GM10266 (cell line): ENCODE measurements around the gene EVA1C.
"Not testable (repeated sequence)": the region's sequence is repeated elsewhere in the genome, so short reads cannot be mapped to it uniquely, and the experiment has no call there.

Experiments used
- DNase-seq: peaks from one replicate; pipeline ENCODE4 v3.0.0; 2012; ENCODE audit errors: extremely low spot score
- TF ChIP-seq, protein P1 (sequence below): IDR thresholded peaks from 2 replicates; pipeline ENCODE4 v1.5.1; 2012; ENCODE audit warnings: mild to moderate bottlenecking, low read depth; ENCODE audit not compliant: control insufficient read depth, insufficient read depth; ENCODE audit errors: missing control alignments

EVA1C gene

DNA sequence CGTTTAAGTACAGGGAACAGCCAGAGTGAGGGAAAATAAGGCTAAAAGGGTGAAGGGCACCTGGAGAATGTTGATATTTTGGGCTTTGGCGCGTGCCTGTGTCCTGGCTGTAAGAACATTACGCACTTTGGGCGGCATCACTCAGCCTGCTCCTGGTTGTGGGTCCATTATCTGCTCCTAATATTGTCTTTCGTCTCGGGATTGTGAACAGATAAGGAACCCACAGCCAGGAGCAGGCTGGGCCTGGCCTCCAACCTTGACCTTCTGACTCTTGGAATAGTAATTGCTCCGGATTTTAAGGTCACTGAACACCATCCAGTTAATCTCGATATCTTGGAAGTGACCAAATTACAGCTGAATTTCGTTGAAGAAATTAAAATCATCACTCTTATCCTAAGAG lies 111.0 kb downstream of the EVA1C start:
- TF ChIP-seq, protein P1, sequence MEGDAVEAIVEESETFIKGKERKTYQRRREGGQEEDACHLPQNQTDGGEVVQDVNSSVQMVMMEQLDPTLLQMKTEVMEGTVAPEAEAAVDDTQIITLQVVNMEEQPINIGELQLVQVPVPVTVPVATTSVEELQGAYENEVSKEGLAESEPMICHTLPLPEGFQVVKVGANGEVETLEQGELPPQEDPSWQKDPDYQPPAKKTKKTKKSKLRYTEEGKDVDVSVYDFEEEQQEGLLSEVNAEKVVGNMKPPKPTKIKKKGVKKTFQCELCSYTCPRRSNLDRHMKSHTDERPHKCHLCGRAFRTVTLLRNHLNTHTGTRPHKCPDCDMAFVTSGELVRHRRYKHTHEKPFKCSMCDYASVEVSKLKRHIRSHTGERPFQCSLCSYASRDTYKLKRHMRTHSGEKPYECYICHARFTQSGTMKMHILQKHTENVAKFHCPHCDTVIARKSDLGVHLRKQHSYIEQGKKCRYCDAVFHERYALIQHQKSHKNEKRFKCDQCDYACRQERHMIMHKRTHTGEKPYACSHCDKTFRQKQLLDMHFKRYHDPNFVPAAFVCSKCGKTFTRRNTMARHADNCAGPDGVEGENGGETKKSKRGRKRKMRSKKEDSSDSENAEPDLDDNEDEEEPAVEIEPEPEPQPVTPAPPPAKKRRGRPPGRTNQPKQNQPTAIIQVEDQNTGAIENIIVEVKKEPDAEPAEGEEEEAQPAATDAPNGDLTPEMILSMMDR, result no peak
- no peak for DNase-seq

DNA sequence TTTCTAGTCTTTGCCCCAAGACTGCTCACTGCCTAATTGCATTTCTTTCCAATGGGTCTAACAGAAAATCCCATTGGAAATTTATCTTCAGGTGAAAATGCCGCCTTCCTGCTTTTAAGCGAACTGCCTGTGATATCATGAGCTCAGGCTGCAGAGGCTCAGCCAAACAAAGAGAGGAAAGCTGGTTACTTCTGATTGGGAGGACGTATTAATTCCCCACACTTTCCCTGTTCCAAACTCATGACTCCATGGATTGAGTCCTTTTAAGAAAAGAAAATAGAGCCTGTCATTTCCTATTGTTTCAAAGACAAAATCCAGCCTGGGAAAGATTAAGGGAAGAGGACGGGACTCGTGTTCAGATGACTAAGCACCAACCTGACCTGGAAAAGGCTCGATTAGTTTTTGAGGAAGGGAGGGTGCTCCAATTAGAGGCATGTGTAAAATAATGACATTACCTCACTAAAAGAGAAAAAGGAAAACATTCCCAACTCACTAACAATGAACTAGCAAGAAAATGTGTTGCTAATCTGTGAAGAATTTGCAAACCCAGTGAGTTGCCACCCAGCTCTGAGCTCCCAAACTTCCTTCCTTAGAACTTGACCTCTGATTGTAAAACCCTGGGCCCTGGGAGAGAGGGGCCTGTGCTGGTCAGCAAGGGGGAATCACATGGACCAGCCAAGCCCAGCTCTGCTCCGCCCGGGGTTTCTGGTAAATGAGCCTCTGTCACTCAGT lies 111.6 kb downstream of the EVA1C start:
- no peak for DNase-seq
- TF ChIP-seq, protein P1, result no peak

- TF ChIP-seq, protein P1, result no peak
- no peak for DNase-seq
These were observed 112.8 kb downstream of the EVA1C start for GRCh38 chr21:32525282-32525681.

GRCh38 chr21:32529679-32530078 lies 117.2 kb downstream of the EVA1C start:
- TF ChIP-seq, protein P1, result no peak
- DNase-seq, result no peak

DNA sequence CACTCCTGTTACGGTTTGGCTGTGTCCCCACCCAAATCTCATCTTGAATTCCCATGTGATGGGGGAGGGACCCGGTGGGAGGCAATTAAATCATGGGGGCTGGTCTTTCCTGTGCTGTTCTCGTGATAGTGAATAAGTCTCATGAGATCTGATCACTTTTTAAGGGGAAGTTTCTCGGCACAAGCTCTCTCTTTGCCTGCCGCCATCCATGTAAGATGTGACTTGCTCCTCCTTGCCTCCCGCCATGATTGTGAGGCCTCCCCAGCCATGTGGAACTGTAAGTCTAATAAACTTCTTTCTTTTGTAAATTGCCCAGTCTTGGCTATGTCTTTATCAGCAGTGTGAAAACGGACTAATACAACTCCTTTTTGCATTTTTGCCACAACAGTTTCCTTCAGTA lies 118.3 kb downstream of the EVA1C start:
- not testable (repeated sequence) for DNase-seq

DNA sequence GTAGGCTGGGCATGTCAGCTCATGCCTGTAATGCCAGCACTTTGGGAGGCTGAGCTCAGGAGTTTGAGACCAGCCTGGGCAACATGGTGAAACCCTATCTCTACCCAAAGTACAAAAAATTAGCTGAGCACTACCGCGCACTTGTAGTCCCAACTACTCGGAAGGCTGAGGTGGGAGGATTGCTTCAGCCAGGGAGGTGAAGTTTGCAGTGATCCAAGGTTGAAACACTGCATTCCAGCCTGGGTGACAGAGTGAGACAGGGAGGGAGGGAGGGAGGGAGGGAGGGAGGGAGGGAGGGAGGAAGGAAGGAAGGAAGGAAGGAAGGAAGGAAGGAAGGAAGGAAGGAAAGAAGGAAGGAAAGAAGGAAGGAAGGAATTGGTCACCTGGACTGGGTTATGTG lies 119.1 kb downstream of the EVA1C start:
- DNase-seq, result not testable (repeated sequence)

DNA sequence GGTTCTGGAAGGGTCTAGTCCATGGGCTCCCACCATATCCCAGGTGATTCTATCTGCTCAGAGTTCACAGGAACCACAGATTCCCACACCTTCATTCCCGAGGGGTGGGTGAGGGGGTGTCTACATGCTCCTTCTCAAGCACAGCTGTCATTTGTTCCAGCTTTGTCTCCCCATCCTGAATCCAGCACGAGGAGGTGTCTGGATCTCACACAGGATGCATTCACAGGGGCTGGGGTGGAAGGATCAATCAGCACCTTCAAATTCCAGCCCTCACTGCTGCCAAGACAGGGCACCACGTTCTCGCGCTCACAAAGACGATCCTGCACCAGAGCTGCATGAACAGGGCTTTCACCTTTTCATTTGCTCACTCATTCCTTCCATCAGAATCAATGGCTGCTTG lies 120.1 kb downstream of the EVA1C start:
- DNase-seq, result no peak

GRCh38 chr21:32533053-32533452 lies 120.5 kb downstream of the EVA1C start:
- TF ChIP-seq, protein P1, result no peak
- DNase-seq, result no peak

More for the DNA sequence above, 120.1 kb downstream of the EVA1C start:
- TF ChIP-seq, protein P1, result no peak
